Mucosa of rectum (tissue), 2 donors: ENCODE measurements around the gene HHAT.

ENCODE experiments used
- H3K27ac ChIP-seq, 2 donors: one replicate each; pipeline ENCODE4 v1.7.0; 2013; ENCODE audit warnings: inconsistent platforms in 2 of 2, low read depth in 2 of 2, low read length in 2 of 2
- H3K27me3 ChIP-seq, 2 donors: one replicate each; pipeline ENCODE4 v1.7.0; 2013; ENCODE audit warnings: low read length in 2 of 2; ENCODE audit not compliant: control insufficient read depth in 2 of 2, insufficient read depth in 2 of 2
- H3K36me3 ChIP-seq, 2 donors: one replicate each; pipeline ENCODE4 v1.7.0; 2013; ENCODE audit warnings: low read length in 2 of 2; ENCODE audit not compliant: control insufficient read depth in 2 of 2, insufficient read depth in 2 of 2
- H3K4me1 ChIP-seq, 2 donors: one replicate each; pipeline ENCODE4 v1.7.0; 2013; ENCODE audit warnings: low read length in 2 of 2, mild to moderate bottlenecking in 1 of 2; ENCODE audit not compliant: control insufficient read depth in 2 of 2, insufficient read depth in 2 of 2
- H3K4me3 ChIP-seq, 2 donors: one replicate each; pipeline ENCODE4 v1.7.0; 2013; ENCODE audit warnings: low read length in 2 of 2
- H3K9ac ChIP-seq, 2 donors: one replicate each; pipeline ENCODE4 v1.7.0; 2013; ENCODE audit warnings: low read length in 2 of 2, low read depth in 1 of 2, mild to moderate bottlenecking in 1 of 2
- H3K9me3 ChIP-seq, 2 donors: one replicate each; pipeline ENCODE4 v1.7.0; 2013; ENCODE audit warnings: low read length in 2 of 2; ENCODE audit not compliant: control insufficient read depth in 2 of 2
- donor health status: healthy.
- donor health status: Normal muscosa, but diverticular disease.

Gene HHAT

GRCh38 chr1:210646258-210646616 lies 317.5 kb downstream of the HHAT start:
- no peaks in the 10 kb centered on the region for H3K36me3 ChIP-seq
- H3K4me3 ChIP-seq, result no peak overlapping the region
- no peaks in the 10 kb centered on the region for H3K4me1 ChIP-seq
- H3K27ac ChIP-seq, result no peak overlapping the region
- H3K27me3 ChIP-seq, result no peaks in the 10 kb centered on the region
- no peaks in the 10 kb centered on the region for H3K9me3 ChIP-seq
- no peak overlapping the region for H3K9ac ChIP-seq

- Histone ChIP-seq H3K9me3 (no peaks in the 10 kb centered on the region), H3K27ac (no peak overlapping the region), H3K36me3 (no peaks in the 10 kb centered on the region), H3K4me3 (no peak overlapping the region), H3K27me3 (no peaks in the 10 kb centered on the region), H3K4me1 (no peaks in the 10 kb centered on the region), H3K9ac (no peak overlapping the region)
Measured at GRCh38 chr1:210647406-210648333, 319.0 kb downstream of the HHAT start.

- H3K27me3 ChIP-seq, result no peaks in the 10 kb centered on the region
- no peaks in the 10 kb centered on the region for H3K36me3 ChIP-seq
- no peaks in the 10 kb centered on the region for H3K9me3 ChIP-seq
- H3K27ac ChIP-seq, result no peak overlapping the region
- H3K4me3 ChIP-seq, result no peak overlapping the region
- no peaks in the 10 kb centered on the region for H3K4me1 ChIP-seq
- H3K9ac ChIP-seq, result no peak overlapping the region
Measured at GRCh38 chr1:210648588-210649269, 320.0 kb downstream of the HHAT start.

GRCh38 chr1:210650403-210650802 lies 321.7 kb downstream of the HHAT start:
- Histone ChIP-seq H3K9me3 (no peaks in the 10 kb centered on the region), H3K9ac (no peak overlapping the region), H3K36me3 (no peaks in the 10 kb centered on the region), H3K4me3 (no peak overlapping the region), H3K4me1 (no peaks in the 10 kb centered on the region), H3K27ac (no peak overlapping the region), H3K27me3 (no peaks in the 10 kb centered on the region)

GRCh38 chr1:210652329-210652954 lies 323.7 kb downstream of the HHAT start:
- no peaks in the 10 kb centered on the region for H3K36me3 ChIP-seq
- H3K27me3 ChIP-seq, result no peaks in the 10 kb centered on the region
- no peaks in the 10 kb centered on the region for H3K4me1 ChIP-seq
- H3K9ac ChIP-seq, result no peak overlapping the region
- H3K9me3 ChIP-seq, result no peaks in the 10 kb centered on the region
- no peak overlapping the region for H3K27ac ChIP-seq
- no peak overlapping the region for H3K4me3 ChIP-seq

- Histone ChIP-seq H3K4me1 (no peaks in the 10 kb centered on the region), H3K27me3 (no peaks in the 10 kb centered on the region), H3K27ac (no peak overlapping the region), H3K4me3 (no peak overlapping the region), H3K36me3 (no peaks in the 10 kb centered on the region), H3K9ac (no peak overlapping the region), H3K9me3 (no peaks in the 10 kb centered on the region)
Measured at GRCh38 chr1:210653771-210654170, 325.1 kb downstream of the HHAT start.

- Histone ChIP-seq H3K9me3 (no peaks in the 10 kb centered on the region), H3K4me3 (no peak overlapping the region), H3K27me3 (no peaks in the 10 kb centered on the region), H3K9ac (no peak overlapping the region), H3K36me3 (no peaks in the 10 kb centered on the region), H3K4me1 (no peaks in the 10 kb centered on the region), H3K27ac (no peak overlapping the region)
Measured at GRCh38 chr1:210654176-210654981, 325.7 kb downstream of the HHAT start.

- no peaks in the 10 kb centered on the region for H3K4me1 ChIP-seq
- no peaks in the 10 kb centered on the region for H3K27me3 ChIP-seq
- no peaks in the 10 kb centered on the region for H3K36me3 ChIP-seq
- peak overlapping the region in 1 of 2 donors; percentile 16 for H3K27ac ChIP-seq
- no peak overlapping the region for H3K4me3 ChIP-seq
- H3K9ac ChIP-seq, result no peak overlapping the region
- H3K9me3 ChIP-seq, result no peaks in the 10 kb centered on the region
Measured at GRCh38 chr1:210655511-210655910, 326.8 kb downstream of the HHAT start.

- Histone ChIP-seq H3K4me1 (no peaks in the 10 kb centered on the region), H3K4me3 (no peak overlapping the region), H3K9me3 (no peaks in the 10 kb centered on the region), H3K9ac (no peak overlapping the region), H3K27ac (no peak overlapping the region), H3K27me3 (no peaks in the 10 kb centered on the region), H3K36me3 (no peaks in the 10 kb centered on the region)
Measured at GRCh38 chr1:210657806-210658205, 329.1 kb downstream of the HHAT start.
